GM12873 (cell line): ENCODE results near the gene APOB.

Experiments
- CTCF ChIP-seq: IDR thresholded peaks from 2 replicates; pipeline ENCODE4 v1.5.1; 2012; ENCODE audit warnings: low read depth, mild to moderate bottlenecking, moderate library complexity, low read length, control low read depth; ENCODE audit not compliant: insufficient read depth; ENCODE audit errors: missing control alignments

APOB gene

GRCh38 chr2:21012557-21012937 lies 31.3 kb downstream of the APOB start:
- TF ChIP-seq CTCF = no peak

GRCh38 chr2:21011876-21012556 lies 31.9 kb downstream of the APOB start:
- TF ChIP-seq CTCF = no peak

GRCh38 chr2:21011453-21011852 lies 32.4 kb downstream of the APOB start:
- no peak for TF ChIP-seq CTCF

GRCh38 chr2:21010813-21011439 lies 32.9 kb downstream of the APOB start:
- no peak for TF ChIP-seq CTCF

- no peak for TF ChIP-seq CTCF
These were observed 34.1 kb downstream of the APOB start for GRCh38 chr2:21009662-21010225.

GRCh38 chr2:21008790-21009661 lies 34.8 kb downstream of the APOB start:
- no peak for TF ChIP-seq CTCF

- no peak for TF ChIP-seq CTCF
These were observed 35.7 kb downstream of the APOB start for GRCh38 chr2:21008014-21008789.
